ENCODE results near the gene PDE4D.

The PDE4D gene

DNA sequence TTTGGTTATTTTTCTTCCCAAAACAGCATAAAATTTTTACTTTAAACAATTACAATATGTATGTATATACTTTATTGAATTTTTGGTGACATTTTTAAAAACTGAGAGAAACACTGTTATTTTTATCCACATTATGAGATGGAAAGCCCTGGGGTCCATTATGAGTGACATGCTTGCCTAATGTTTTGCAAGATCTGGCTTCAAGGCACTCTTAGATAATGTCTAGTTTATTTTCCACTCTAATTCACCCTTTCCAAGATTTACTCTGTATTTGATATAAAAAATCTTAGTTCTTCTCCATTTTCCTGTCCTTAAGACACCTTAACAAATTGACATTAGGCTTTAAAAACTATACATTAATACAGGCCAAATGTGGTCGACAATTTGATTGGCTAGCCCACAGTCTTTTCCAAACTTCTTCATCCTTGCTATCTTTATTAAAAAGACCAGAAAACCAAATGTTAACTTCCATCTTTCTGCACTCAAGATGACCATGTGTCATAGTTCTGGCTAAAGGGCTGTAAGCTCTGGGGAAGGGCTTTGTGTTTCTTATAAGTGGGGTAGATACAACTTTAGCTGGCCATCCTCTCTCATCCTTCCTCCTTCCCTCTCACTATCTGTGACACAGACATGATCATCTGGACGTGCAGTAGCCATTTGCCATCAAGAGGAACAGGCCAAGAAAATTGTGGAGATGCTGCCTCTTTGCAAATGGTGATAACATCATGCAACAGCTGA lies 561.1 kb downstream of the PDE4D start:
- TF ChIP-seq CTCF (IDR thresholded peaks at IDR 0.05; ENCODE audit: insufficient read depth, missing control alignments) = no peak
- no peak for FAIRE-seq
- no peak for DNase-seq (ENCODE audit: insufficient read length, low spot score)

GRCh38 chr5:59330680-59331079 lies 562.8 kb downstream of the PDE4D start:
- TF ChIP-seq CTCF (IDR thresholded peaks at IDR 0.05; ENCODE audit: insufficient read depth, missing control alignments) = no peak
- DNase-seq (ENCODE audit: insufficient read length, low spot score) (no peak), FAIRE-seq (no peak)

GRCh38 chr5:59328709-59329296 lies 564.7 kb downstream of the PDE4D start:
- FAIRE-seq = no peak
- no peak for DNase-seq (ENCODE audit: insufficient read length, low spot score)
- TF ChIP-seq CTCF (IDR thresholded peaks at IDR 0.05; ENCODE audit: insufficient read depth, missing control alignments) = no peak

- TF ChIP-seq CTCF (IDR thresholded peaks at IDR 0.05; ENCODE audit: insufficient read depth, missing control alignments) = no peak
- no peak for FAIRE-seq
These were observed 566.1 kb downstream of the PDE4D start for GRCh38 chr5:59327191-59327980.

GRCh38 chr5:59326596-59326995 lies 566.9 kb downstream of the PDE4D start:
- TF ChIP-seq CTCF (IDR thresholded peaks at IDR 0.05; ENCODE audit: insufficient read depth, missing control alignments) = no peak
- FAIRE-seq = no peak

More at GRCh38 chr5:59327191-59327980, 566.1 kb downstream of the PDE4D start:
- no peak for DNase-seq (ENCODE audit: insufficient read length, low spot score)

DNA sequence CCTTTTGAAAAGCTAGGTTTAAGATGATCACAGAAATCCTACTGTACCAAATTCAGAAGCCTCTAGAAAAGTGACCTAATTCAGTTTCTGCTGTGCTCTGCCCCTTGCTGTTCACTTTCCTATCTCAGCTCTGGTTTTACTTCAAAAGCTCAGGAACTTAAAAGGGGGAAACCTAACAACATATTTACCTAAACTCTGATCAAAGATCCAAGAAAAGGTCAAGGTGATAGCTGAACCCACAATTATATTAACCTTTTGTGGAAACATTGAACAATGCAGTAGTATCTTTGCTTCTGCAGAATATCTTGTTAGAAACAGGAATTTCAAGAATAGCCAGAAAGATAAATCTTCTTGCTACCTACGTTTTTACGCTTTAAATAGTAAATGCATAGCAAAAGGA lies 568.5 kb downstream of the PDE4D start:
- DNase-seq (ENCODE audit: insufficient read length, low spot score) = no peak
- no peak for TF ChIP-seq CTCF (IDR thresholded peaks at IDR 0.05; ENCODE audit: insufficient read depth, missing control alignments)
- FAIRE-seq = no peak

More at GRCh38 chr5:59326596-59326995, 566.9 kb downstream of the PDE4D start:
- DNase-seq (ENCODE audit: insufficient read length, low spot score) = no peak
